DOHH2 (cell line): ENCODE measurements around the gene ALOX15B.

Experiments
- H3F3A ChIP-seq: fragments of 200-600 bp; sonication (generic), shearing (Covaris generic); 2 replicates; pipeline ENCODE4 v1.6.0; 2016; ENCODE audit warnings: antibody characterized with exemption, mild to moderate bottlenecking; ENCODE audit not compliant: control insufficient read depth, insufficient read depth
- H3K27ac ChIP-seq: fragments of 200-600 bp; sonication (generic); 2 replicates; pipeline ENCODE4 v1.5.1; 2014; ENCODE audit warnings: low read depth, mild to moderate bottlenecking, low read length, moderate library complexity
- H3K27me3 ChIP-seq: fragments of 200-600 bp; sonication (generic); 2 replicates; pipeline ENCODE4 v1.6.1; 2014; ENCODE audit warnings: mild to moderate bottlenecking, low read length, mixed read lengths; ENCODE audit not compliant: control insufficient read depth
- H3K36me3 ChIP-seq: fragments of 200-600 bp; sonication (generic); 2 replicates; pipeline ENCODE4 v1.6.1; 2014; ENCODE audit warnings: mild to moderate bottlenecking, low read length, moderate library complexity, mixed read lengths; ENCODE audit not compliant: control insufficient read depth
- H3K4me1 ChIP-seq: fragments of 200-600 bp; sonication (generic); 2 replicates; pipeline ENCODE4 v1.6.1; 2014; ENCODE audit warnings: mild to moderate bottlenecking, low read length, mixed read lengths; ENCODE audit not compliant: control insufficient read depth
- H3K4me2 ChIP-seq: fragments of 200-600 bp; sonication (generic); 2 replicates; pipeline ENCODE4 v1.6.0; 2014; ENCODE audit warnings: mild to moderate bottlenecking, low read length, moderate library complexity
- H3K4me3 ChIP-seq: fragments of 200-600 bp; sonication (generic); 2 replicates; pipeline ENCODE4 v1.5.1; 2014; ENCODE audit warnings: mild to moderate bottlenecking, low read length, mixed read lengths
- H3K79me2 ChIP-seq: fragments of 200-600 bp; sonication (generic); 2 replicates; pipeline ENCODE4 v1.6.1; 2014; ENCODE audit warnings: mild to moderate bottlenecking, low read length, mixed read lengths; ENCODE audit not compliant: control insufficient read depth
- H3K9me2 ChIP-seq: fragments of 200-600 bp; sonication (generic); replicated peaks from 2 replicates; pipeline ENCODE4 v1.6.1; 2014; ENCODE audit warnings: mild to moderate bottlenecking, low read length, mixed read lengths; ENCODE audit not compliant: control insufficient read depth
- H3K9me3 ChIP-seq: fragments of 200-600 bp; sonication (generic); 2 replicates; pipeline ENCODE4 v1.6.1; 2014; ENCODE audit warnings: antibody characterized with exemption, low read length, mixed read lengths; ENCODE audit not compliant: control insufficient read depth, insufficient read depth
- H4K20me1 ChIP-seq: fragments of 200-600 bp; sonication (generic); 2 replicates; pipeline ENCODE4 v1.6.0; 2014; ENCODE audit warnings: low read depth, mild to moderate bottlenecking, antibody characterized with exemption, low read length, moderate library complexity; ENCODE audit not compliant: control insufficient read depth, insufficient read depth
- CTCF ChIP-seq: fragments of 200-600 bp; sonication (generic); IDR thresholded peaks from one replicate; pipeline ENCODE4 v1.5.1; 2014; ENCODE audit warnings: antibody characterized with exemption, mild to moderate bottlenecking, low read depth, low read length; ENCODE audit not compliant: poor library complexity, severe bottlenecking
- EZH2phosphoT487 ChIP-seq: fragments of 200-600 bp; sonication (generic); IDR thresholded peaks from 2 replicates; pipeline ENCODE4 v1.6.1; 2017; ENCODE audit warnings: borderline replicate concordance, mild to moderate bottlenecking, antibody characterized with exemption, low read length, moderate library complexity, mixed read lengths

The ALOX15B gene

GRCh38 chr17:8048236-8048635, 9.4 kb downstream of the ALOX15B start:
- no peaks in the 10 kb centered on the region for H3K79me2 ChIP-seq
- no peak overlapping the region for H3K4me2 ChIP-seq
- no peaks in the 10 kb centered on the region for H3K9me2 ChIP-seq
- no peak overlapping the region for H3K27ac ChIP-seq
- TF ChIP-seq CTCF (no peak), EZH2phosphoT487 (no peak)
- no peaks in the 10 kb centered on the region for H3K9me3 ChIP-seq
- no peaks in the 10 kb centered on the region for H3K36me3 ChIP-seq
- no peaks in the 10 kb centered on the region for H4K20me1 ChIP-seq
- no peaks in the 10 kb centered on the region for H3F3A ChIP-seq
- H3K4me1 ChIP-seq = no peaks in the 10 kb centered on the region
- H3K4me3 ChIP-seq = no peak overlapping the region
- H3K27me3 ChIP-seq = peaks cover 2% of the 10 kb centered on the region; the same call in 1 of the 2 replicates

GRCh38 chr17:8048736-8049135, 9.9 kb downstream of the ALOX15B start:
- Histone ChIP-seq H3K4me3 (no peak overlapping the region), H3K27me3 (peaks cover 2% of the 10 kb centered on the region; the same call in 1 of the 2 replicates), H3F3A (no peaks in the 10 kb centered on the region)

GRCh38 chr17:8051831-8052230, 13.0 kb downstream of the ALOX15B start:
- no peak overlapping the region for H3K27ac ChIP-seq
- no peaks in the 10 kb centered on the region for H3K9me3 ChIP-seq
- TF ChIP-seq CTCF (no peak), EZH2phosphoT487 (no peak)
- no peaks in the 10 kb centered on the region for H3F3A ChIP-seq
- H3K4me1 ChIP-seq = peaks cover 14% of the 10 kb centered on the region
- H3K27me3 ChIP-seq = peaks cover 2% of the 10 kb centered on the region; the same call in 1 of the 2 replicates
- H3K4me3 ChIP-seq = no peak overlapping the region
- no peaks in the 10 kb centered on the region for H3K9me2 ChIP-seq
- no peaks in the 10 kb centered on the region for H3K79me2 ChIP-seq
- no peak overlapping the region for H3K4me2 ChIP-seq
- H3K36me3 ChIP-seq = no peaks in the 10 kb centered on the region
- no peaks in the 10 kb centered on the region for H4K20me1 ChIP-seq

More at GRCh38 chr17:8048736-8049135, 9.9 kb downstream of the ALOX15B start:
- Histone ChIP-seq H3K36me3 (no peaks in the 10 kb centered on the region), H3K4me2 (no peak overlapping the region), H3K9me2 (no peaks in the 10 kb centered on the region), H4K20me1 (no peaks in the 10 kb centered on the region), H3K9me3 (no peaks in the 10 kb centered on the region), H3K27ac (no peak overlapping the region), H3K4me1 (no peaks in the 10 kb centered on the region), H3K79me2 (no peaks in the 10 kb centered on the region)
- TF ChIP-seq CTCF (no peak), EZH2phosphoT487 (no peak)
